NCI-H2227 (cell line): Measurements from ENCODE around the gene RFPL2.
"Not testable (repeated sequence)": the region's sequence is repeated elsewhere in the genome, so short reads cannot be mapped to it uniquely, and the experiment has no call there.

Experiments
- DNase-seq: peaks from one replicate; lab custom pipeline; 2025; ENCODE audit not compliant: unreplicated experiment; lab: John Stamatoyannopoulos, UW

The RFPL2 gene

GRCh38 chr22:32206774-32207758 is 2.2 kb upstream of the RFPL2 start:
- DNase-seq: peak; percentile 25

GRCh38 chr22:32205974-32206773 is 1.3 kb upstream of the RFPL2 start:
- DNase-seq: peak; percentile 8

- DNase-seq: no peak
Measured at GRCh38 chr22:32204040-32204855, 625 bp downstream of the RFPL2 start.

DNA sequence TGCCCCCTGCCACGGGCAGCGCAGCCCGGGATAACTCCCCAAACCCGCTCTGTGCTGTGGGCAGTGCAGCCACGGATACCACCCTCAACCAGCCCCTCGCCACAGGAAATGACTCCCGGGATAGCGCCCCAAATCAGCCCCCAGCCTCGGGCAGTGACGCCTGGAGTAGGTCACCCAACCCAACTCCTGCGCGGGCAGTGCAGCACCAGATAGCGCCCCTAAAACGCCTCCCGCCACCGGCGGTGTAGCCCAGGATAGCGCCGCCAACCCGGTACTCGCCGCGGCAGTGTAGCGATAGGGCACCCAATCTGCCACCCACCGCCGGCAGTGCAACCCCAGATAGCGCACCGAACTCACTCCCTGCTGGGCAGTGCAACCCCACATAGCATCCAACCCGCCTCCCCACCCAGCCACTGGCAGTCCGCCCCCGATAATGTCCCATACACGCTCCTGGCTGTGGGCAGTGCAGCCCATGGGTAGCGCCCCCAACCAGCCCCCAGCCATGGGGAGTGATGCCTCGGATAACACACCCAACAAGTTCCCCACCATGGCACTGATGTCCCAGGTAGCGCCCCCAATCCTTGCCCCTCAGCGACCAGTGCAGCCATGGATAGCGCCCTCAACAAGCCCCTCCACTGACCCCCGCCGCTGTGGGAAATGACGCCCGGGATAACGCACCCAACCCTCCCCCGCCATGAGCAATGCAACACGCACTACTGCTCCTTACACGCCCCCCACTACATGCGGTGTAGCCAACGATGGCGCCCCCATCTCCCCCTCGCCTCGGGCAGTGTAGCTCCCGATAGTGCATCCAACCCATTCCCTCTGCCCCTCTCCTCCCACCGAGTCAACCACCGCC is 1.5 kb downstream of the RFPL2 start:
- DNase-seq: no peak

- peak; percentile 56 for DNase-seq
Measured at GRCh38 chr22:32202539-32203180, 2.2 kb downstream of the RFPL2 start.

- no peak for DNase-seq
Measured at GRCh38 chr22:32202161-32202538, 2.7 kb downstream of the RFPL2 start.

GRCh38 chr22:32200752-32201151 is 4.1 kb downstream of the RFPL2 start:
- DNase-seq: no peak

DNA sequence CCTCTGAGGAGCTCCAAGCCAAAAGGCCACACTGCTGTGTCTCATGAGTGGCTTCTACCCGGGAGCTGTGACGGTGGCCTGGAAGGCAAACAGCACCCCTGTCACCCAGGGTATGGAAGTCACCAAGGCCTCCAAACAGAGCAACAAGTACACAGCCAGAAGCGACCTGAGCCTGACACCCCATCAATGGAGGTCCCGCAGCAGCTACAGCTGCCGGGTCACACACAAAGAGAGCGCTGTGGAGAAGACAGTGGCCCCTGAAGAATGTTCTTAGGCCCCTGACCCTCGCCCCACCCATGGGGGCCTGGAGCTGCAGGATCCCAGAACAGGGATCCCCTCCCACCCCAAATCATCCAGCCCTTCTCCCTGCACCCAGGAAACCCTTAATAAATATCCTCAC is 4.9 kb downstream of the RFPL2 start:
- no peak for DNase-seq

DNA sequence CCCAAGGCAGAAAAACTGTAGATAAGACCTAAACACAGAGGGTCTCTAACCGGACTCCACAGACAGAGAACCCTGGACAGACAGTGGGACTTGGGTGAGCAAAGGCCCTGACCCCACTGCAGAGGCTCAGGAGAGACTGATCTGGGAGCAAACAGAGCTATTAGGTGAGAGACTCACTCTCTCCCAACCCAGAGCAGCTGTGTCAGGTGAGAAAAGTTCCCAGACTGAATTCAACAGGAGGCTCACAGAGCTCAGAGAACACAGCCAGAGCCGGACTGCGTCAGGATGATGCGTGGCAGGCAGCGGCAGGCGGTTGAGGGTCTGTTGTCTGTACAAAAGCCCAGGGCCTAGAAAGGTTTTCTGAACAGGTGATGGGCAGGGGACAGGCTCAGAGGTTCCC is 5.5 kb downstream of the RFPL2 start:
- DNase-seq: no peak

DNA sequence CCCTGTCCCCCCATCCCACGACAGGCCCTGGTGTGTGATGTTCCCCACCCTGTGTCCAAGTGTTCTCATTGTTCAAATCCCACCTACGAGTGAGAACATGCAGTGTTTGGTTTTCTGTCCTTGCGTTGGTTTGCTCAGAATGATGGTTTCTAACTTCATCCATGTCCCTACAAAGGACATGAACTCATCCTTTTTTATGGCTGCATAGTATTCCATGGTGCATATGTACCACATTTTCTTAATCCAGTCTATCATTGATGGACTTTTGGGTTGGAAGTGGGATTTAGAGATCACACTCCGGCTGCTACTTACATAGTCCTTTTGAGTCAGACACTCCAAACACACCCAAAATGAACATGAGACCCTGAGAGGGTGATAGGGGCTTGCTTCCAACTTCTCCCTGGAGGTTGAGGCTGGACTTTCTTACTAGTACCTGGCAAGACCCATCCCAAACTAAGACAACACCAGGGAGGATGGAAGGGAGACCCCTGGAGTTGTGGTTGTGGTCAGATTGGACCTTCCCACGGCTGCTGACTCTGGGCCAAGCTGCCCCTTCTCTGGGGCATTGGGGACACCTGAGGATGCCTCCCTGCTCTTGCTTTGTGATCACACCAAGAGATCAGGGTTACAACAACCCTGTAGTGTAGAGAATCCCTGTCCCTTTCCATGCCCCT is 7.2 kb downstream of the RFPL2 start:
- not testable (repeated sequence) for DNase-seq

GRCh38 chr22:32195900-32196299 is 9.0 kb downstream of the RFPL2 start:
- DNase-seq: not testable (repeated sequence)

DNA sequence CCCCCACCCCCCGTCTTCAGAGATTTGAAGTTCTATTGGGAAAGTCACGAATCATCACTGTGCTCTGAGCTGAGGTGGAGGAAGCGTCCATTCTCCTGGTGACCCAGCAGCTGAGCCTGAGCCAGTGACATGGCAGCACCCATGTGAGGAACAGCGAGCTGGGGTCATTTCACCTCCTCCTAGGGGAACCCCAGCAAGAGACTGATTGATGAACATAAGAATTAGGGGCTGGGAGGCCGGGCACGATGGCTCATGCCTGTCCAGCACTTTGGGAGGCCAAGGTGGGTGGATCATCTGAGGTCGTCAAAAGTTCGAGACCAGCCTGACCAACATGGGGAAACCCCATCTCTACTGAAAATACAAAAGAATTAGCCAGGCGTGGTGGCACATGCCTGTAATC is 11.5 kb downstream of the RFPL2 start:
- DNase-seq: not testable (repeated sequence)

- not testable (repeated sequence) for DNase-seq
Measured at GRCh38 chr22:32191021-32191420, 13.9 kb downstream of the RFPL2 start.

DNA sequence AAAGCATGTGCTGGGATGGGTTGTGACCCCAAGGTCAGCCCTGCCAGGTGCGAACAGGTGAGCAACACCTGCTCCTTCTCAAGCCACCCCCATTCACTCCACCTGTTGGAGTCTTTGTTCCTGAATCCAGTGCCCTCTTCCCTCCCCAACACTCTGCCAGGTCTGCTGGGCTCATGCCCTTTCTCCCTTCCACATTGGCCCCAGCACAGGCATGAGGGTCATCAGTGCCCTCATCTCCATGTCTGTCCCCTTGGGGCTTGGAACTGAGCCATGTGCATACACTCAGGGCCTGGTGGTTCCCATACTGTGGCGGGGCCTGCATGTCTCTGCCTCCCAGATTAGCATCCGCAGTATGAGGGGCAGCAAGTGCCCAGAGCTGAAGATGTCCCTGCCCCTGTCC is 19.1 kb downstream of the RFPL2 start:
- DNase-seq: no peak

DNA sequence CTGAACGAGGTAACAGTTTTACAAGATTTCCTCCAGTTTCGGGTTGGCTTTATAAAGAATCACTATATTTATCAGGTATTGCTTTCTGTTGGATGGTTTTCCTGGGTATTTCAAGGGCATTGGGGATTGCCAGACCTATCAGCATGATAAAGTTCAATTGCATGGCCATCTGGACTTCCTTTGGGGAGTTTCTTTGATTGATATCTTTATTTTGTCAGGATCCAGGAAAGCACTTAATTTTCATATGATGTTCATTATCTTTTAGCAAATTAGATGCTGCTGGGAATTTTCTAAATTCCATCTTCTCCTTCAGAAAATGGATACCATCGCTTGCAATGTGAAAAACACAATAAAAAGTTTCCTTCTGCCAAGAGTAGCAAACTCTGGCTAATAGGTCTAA is 21.2 kb downstream of the RFPL2 start:
- DNase-seq: no peak

GRCh38 chr22:32181043-32181442 is 23.8 kb downstream of the RFPL2 start:
- DNase-seq: no peak

GRCh38 chr22:32177221-32177765 is 27.6 kb downstream of the RFPL2 start:
- no peak for DNase-seq

DNA sequence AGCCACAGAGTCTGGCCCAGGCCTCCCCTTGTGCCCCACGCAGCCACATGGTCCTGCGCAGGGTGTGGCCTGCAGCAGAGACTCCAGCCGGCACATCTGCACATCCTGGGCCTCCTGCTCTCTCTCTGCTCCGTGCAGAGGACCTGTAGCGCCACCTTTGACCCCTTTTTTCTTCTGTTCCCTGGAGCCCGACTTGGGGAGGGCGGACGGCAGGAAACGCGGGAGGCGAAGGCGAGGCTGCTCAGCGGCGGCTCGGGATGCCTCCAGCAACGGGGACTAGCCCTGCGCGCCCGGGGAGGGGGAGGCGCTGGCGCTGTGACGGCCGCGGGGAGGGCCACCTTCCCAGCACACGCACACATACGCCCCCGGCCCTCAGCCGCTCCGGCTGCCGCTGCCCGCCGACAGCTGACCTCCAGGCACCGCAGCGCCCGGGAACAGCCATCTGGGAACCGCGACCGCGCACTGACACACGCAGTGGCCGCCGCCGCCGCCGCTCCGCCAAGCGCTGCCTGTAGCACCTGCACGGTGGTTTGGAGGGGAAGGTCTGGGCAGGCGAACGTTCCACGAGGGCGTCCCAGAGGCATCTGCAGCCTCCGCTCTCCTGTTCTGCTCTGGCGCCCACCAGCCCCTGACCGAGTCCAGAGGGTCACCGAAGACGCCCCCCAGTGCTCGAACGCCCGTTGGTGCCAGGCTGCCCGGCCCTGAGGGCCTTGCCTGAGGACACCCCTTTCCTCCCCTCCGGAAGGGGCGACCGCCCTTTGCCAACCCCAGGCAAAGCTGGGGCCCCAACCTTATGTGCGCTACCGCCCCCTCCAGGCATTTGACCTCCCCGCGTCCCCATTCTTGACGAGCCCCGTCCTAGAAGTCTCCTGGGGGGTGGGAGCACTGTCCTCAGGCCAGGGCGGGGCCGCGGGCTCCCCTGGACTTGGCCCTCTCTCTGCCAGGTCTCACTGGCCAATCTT is 28.9 kb downstream of the RFPL2 start:
- DNase-seq: peak; percentile 28
